VCaP (cell line): ENCODE results near the gene FSIP1.
"Not testable (repeated sequence)": the region's sequence is repeated elsewhere in the genome, so short reads cannot be mapped to it uniquely, and the experiment has no call there.

Source experiments
- H3K27ac ChIP-seq: fragments of 450-650 bp; 2 replicates; pipeline ENCODE4 v1.5.1; 2017
- TF ChIP-seq, protein P1 (sequence below): fragments of 450-650 bp; conservative IDR thresholded peaks from 2 replicates; pipeline ENCODE4 v1.5.1; 2017; ENCODE audit warnings: mild to moderate bottlenecking, moderate library complexity

Gene FSIP1

DNA sequence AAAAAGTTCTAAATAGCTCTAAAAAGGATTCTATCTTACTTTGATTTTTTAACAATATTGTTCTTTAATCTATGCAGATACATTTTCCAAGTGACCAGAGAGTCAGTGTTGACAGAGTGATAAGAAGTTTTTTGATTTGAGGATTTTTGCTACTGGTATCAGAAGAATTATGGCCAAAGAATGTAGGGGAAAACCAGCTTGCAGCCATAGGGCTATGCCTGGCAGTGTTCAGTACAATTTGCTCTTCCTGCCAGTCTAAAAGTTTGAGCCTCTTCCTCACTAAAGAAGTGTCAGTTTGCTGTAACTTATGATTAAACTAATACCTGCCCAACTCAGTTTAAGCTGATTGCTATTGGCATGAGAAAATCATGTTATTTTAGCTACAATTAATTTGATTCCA, 35.3 kb upstream of the FSIP1 start:
- TF ChIP-seq, protein P1, sequence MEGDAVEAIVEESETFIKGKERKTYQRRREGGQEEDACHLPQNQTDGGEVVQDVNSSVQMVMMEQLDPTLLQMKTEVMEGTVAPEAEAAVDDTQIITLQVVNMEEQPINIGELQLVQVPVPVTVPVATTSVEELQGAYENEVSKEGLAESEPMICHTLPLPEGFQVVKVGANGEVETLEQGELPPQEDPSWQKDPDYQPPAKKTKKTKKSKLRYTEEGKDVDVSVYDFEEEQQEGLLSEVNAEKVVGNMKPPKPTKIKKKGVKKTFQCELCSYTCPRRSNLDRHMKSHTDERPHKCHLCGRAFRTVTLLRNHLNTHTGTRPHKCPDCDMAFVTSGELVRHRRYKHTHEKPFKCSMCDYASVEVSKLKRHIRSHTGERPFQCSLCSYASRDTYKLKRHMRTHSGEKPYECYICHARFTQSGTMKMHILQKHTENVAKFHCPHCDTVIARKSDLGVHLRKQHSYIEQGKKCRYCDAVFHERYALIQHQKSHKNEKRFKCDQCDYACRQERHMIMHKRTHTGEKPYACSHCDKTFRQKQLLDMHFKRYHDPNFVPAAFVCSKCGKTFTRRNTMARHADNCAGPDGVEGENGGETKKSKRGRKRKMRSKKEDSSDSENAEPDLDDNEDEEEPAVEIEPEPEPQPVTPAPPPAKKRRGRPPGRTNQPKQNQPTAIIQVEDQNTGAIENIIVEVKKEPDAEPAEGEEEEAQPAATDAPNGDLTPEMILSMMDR = no peak
- no peak overlapping the region for H3K27ac ChIP-seq

- TF ChIP-seq, protein P1 = no peak
These were observed 31.8 kb upstream of the FSIP1 start for GRCh38 chr15:39814489-39814888.

DNA sequence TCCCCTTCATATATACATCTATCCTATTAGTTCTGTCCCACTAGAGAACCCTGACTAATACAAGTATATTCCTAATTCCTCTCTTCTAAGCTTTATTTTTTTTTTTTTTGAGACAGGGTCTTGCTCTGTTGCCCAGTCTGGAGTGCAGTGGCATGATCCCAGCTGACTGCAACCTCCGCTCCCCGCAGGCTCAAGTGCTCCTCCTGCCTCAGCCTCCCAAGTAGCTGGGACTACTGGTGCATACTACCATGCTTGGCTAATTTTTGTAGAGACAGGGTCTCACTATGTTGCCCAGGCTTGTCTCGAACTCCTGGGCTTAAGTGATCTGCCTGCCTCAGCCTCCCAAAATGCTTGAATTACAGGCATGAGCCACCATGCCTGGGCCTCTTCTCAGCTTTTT, 30.0 kb upstream of the FSIP1 start:
- H3K27ac ChIP-seq = not testable (repeated sequence)

More at GRCh38 chr15:39814489-39814888, 31.8 kb upstream of the FSIP1 start:
- no peak overlapping the region for H3K27ac ChIP-seq

DNA sequence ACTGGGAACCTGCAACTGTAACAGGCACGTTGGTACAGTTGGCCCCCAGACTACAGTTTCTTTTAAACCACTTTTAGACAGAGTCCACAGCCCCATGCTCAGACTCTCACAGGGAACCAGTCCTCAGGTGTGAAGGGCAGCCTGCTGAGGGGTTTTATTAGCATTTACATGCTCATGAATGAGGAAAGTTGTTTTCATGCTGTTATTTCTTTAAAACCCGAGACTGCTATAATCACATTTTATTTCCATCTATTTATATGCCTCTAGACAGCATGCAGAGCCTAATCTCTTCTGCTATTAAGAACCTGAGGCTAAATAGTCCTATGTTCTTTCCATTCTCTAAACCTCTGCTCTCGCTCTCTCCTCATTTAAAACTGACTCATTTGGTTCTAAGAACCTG, 26.3 kb upstream of the FSIP1 start:
- H3K27ac ChIP-seq = no peak overlapping the region
- TF ChIP-seq, protein P1 = no peak

- TF ChIP-seq, protein P1 = no peak
- H3K27ac ChIP-seq = no peak overlapping the region
These were observed 25.1 kb upstream of the FSIP1 start for GRCh38 chr15:39807791-39808190.

DNA sequence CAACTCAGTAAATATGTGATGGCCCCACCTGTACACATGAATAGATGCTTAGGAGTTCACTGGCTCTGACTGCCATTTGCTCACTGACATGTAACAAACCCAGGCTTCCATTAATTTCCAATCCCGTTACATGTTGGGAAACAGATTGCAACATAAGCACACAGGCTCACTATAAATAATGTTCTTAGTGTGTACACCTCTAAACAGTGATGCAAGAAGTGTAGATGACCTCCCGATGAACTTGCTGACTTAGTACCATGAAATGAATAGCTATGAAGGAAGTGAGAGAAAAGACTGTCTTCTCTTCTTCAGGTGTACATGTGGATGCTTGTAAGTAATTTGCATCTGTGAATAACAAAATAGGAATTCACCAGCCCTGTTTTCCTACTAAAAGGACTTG, 21.4 kb upstream of the FSIP1 start:
- H3K27ac ChIP-seq = no peak overlapping the region
- TF ChIP-seq, protein P1 = no peak

- TF ChIP-seq, protein P1 = no peak
- H3K27ac ChIP-seq = no peak overlapping the region
These were observed 20.4 kb upstream of the FSIP1 start for GRCh38 chr15:39803016-39803415.

- TF ChIP-seq, protein P1 = peak; percentile 62
These were observed 19.1 kb upstream of the FSIP1 start for GRCh38 chr15:39801641-39802309.

More at GRCh38 chr15:39801641-39802309, 19.1 kb upstream of the FSIP1 start:
- H3K27ac ChIP-seq = no peak overlapping the region
